K562 (cell line): Measurements from ENCODE around the gene MGAT5. TPM values are rescaled to one million over a fixed set of nuclear protein-coding genes. Genes with fewer than 3 reads are reported as not detected.

Source experiments
- ATAC-seq: fragments of 200-7000 bp; cut with Tn5 transposase; 3 replicates; pipeline ENCODE4 v1.9.1; 2020; ENCODE audit warnings: moderate library complexity
- BruUV-seq: library from RNA; stranded (reverse); fragments of 400-500 nt; replicated peaks from 2 replicates; lab custom pipeline; 2021; lab: Mats Ljungman, UMichigan
- CTCF ChIA-PET: fragments of 300-600 bp; formaldehyde crosslinking; extraction: SDS; loops from one replicate; lab custom pipeline; 2021; ENCODE audit warnings: low intra/inter-chr PET ratio; lab: Yijun Ruan, JAX
- POLR2A ChIA-PET: fragments of 300-600, 350-650 bp; sonication (Branson Sonifier 250); formaldehyde crosslinking; extraction: SDS; loops from one replicate; lab custom pipeline; 2021; ENCODE audit warnings: antibody characterized with exemption, inconsistent platforms; lab: Yijun Ruan, JAX
- DNase-seq, 4 experiments: peaks; one replicate each; pipeline versions ENCODE4 v3.0.0 to v3.0.0-alpha.2; 2011 to 2018; ENCODE audit warnings: low spot score in 3 of 4, mixed read lengths in 3 of 4; ENCODE audit errors: extremely low read depth in 1 of 4
- FAIRE-seq: peaks from 2 replicates; lab custom pipeline; 2011; peaks lifted over from hg19 to GRCh38; lab: Jason Lieb, UNC
- H2AFZ ChIP-seq: 2 replicates; pipeline ENCODE4 v1.6.0; 2011; ENCODE audit warnings: low read depth, low read length, control low read depth, inconsistent platforms
- H3K27ac ChIP-seq: fragments of 200-600 bp; 3 replicates; pipeline ENCODE4 v1.8.0; 2011; ENCODE audit warnings: low read depth, mild to moderate bottlenecking, control low read depth, inconsistent platforms, low read length, moderate library complexity, mixed read lengths; ENCODE audit errors: extremely low read depth
- H3K27me3 ChIP-seq, 2 experiments: fragments of 300-600 bp in 1 of 2; 2 replicates in 1 of 2; 3 replicates in 1 of 2; pipeline versions ENCODE4 v1.6.0 to v1.8.0; 2011; ENCODE audit warnings: inconsistent platforms in 2 of 2, low read length in 2 of 2, mild to moderate bottlenecking in 1 of 2, mixed read lengths in 1 of 2, moderate library complexity in 1 of 2; ENCODE audit not compliant: control insufficient read depth in 2 of 2, insufficient read depth in 2 of 2
- H3K36me3 ChIP-seq: fragments of 300-600 bp; 3 replicates; pipeline ENCODE4 v1.8.0; 2011; ENCODE audit warnings: mild to moderate bottlenecking, low read length, inconsistent platforms; ENCODE audit not compliant: control insufficient read depth, insufficient read depth
- H3K4me1 ChIP-seq, 2 experiments: fragments of 200-600 bp in 1 of 2; replicated peaks in 1 of 2; 2 replicates in 1 of 2; 3 replicates in 1 of 2; pipeline versions ENCODE4 v1.5.1 to v1.8.0; 2011; ENCODE audit warnings: inconsistent platforms in 2 of 2, low read length in 2 of 2, mild to moderate bottlenecking in 1 of 2, mixed read lengths in 1 of 2, moderate library complexity in 1 of 2; ENCODE audit not compliant: control insufficient read depth in 2 of 2, insufficient read depth in 2 of 2
- H3K4me2 ChIP-seq: 2 replicates; pipeline ENCODE4 v1.6.1; 2011; ENCODE audit warnings: low read length, control low read depth, inconsistent platforms, mixed read lengths; ENCODE audit not compliant: insufficient read depth
- H3K4me3 ChIP-seq: fragments of 200-600 bp; sonication (generic), shearing (Covaris generic); 2 replicates; pipeline ENCODE4 v1.5.1; 2016; ENCODE audit warnings: control low read depth, inconsistent platforms
- H3K79me2 ChIP-seq: fragments of 200-600 bp; 3 replicates; pipeline ENCODE4 v1.8.0; 2011; ENCODE audit warnings: low read length, inconsistent platforms; ENCODE audit not compliant: control insufficient read depth, insufficient read depth
- H3K9ac ChIP-seq, 2 experiments: 2 replicates each; pipeline versions ENCODE4 v1.6.0 to v1.6.1; 2011; ENCODE audit warnings: low read depth in 2 of 2, low read length in 2 of 2, control low read depth in 1 of 2, inconsistent platforms in 1 of 2, mild to moderate bottlenecking in 1 of 2, mixed read lengths in 1 of 2; ENCODE audit not compliant: insufficient read depth in 1 of 2
- H3K9me1 ChIP-seq: one replicate; pipeline ENCODE4 v1.6.0; 2011; ENCODE audit warnings: inconsistent platforms, mild to moderate bottlenecking, low read length, moderate library complexity; ENCODE audit not compliant: control insufficient read depth, insufficient read depth
- H3K9me3 ChIP-seq: replicated peaks from 2 replicates; pipeline ENCODE4 v1.5.1; 2011; ENCODE audit warnings: low read depth, low read length, inconsistent platforms; ENCODE audit not compliant: control insufficient read depth, insufficient read depth
- H4K20me1 ChIP-seq: replicated peaks from 2 replicates; pipeline ENCODE4 v1.6.1; 2011; ENCODE audit warnings: low read length, inconsistent platforms, mixed read lengths; ENCODE audit not compliant: control insufficient read depth, insufficient read depth
- EZH2 ChIP-seq: IDR thresholded peaks from 2 replicates; pipeline ENCODE4 v1.6.1; 2012; ENCODE audit warnings: low read depth, mild to moderate bottlenecking, inconsistent platforms, low read length, borderline replicate concordance
- PPARD ChIP-seq: fragments of 250-450 bp; sonication (Bioruptor Pico); IDR thresholded peaks from 2 replicates; pipeline ENCODE4 v1.8.0; 2022; ENCODE audit warnings: inconsistent platforms, mild to moderate bottlenecking, moderate library complexity
- WGBS: fragments of 100-300 bp; shearing (Covaris generic); methylation state at CpG from one replicate; pipeline ENCODE4 v1.1.6; 2016; ENCODE audit warnings: low coverage, mixed read lengths; ENCODE audit not compliant: insufficient coverage; ENCODE audit errors: missing lambda C conversion rate; 5-methylcytosine and 5-hydroxymethylcytosine counted together
- in situ Hi-C: fragments of 300-500 bp; cut with MboI; formaldehyde crosslinking; loops from 4 replicates; pipeline ENCODE4 v1.15.0; 2018; ENCODE audit warnings: inconsistent platforms, mixed read lengths
- intact Hi-C: fragments of 100-400 bp; cut with micrococcal nuclease; formaldehyde crosslinking; loops from 2 replicates; pipeline ENCODE4 v1.14.2; 2022
- polyA plus RNA-seq, 8 experiments: library from polyadenylated mRNA; depleted of rRNA in 4 of 8; stranded (reverse) in 5 of 8; unstranded in 3 of 8; fragments of >200 nt; fragmentation: Nextera tagmentation in 2 of 8; fragmentation: Illumina TruSeq in 1 of 8; extraction: Ambion mirVana in 2 of 8; extraction: Trizol in 1 of 8; gene quantifications; 2 replicates each; pipeline versions ENCODE4 v1.2.1 to v1.2.3, GENCODE V29; 2011 to 2014; ENCODE audit warnings: inconsistent platforms in 1 of 8, missing spikeins in 1 of 8
- total RNA-seq, 7 experiments: library from RNA; depleted of rRNA in 6 of 7; stranded (reverse); fragments of >200 nt in 6 of 7; fragmentation: Illumina TruSeq in 2 of 7; extraction: Trizol in 2 of 7; gene quantifications; 2 replicates each; pipeline versions ENCODE4 v1.2.1 to v1.2.3, GENCODE V29; 2011 to 2021; ENCODE audit warnings: low replicate concordance in 1 of 7
- TF ChIP-seq, protein P1 (sequence below): IDR thresholded peaks from 2 replicates; pipeline ENCODE4 v1.6.1; 2014; ENCODE audit warnings: antibody characterized with exemption
- TF ChIP-seq, protein P2 (sequence below): fragments of 450-650 bp; formaldehyde crosslinking; IDR thresholded peaks from 2 replicates; pipeline ENCODE4 v1.4.0; 2020; ENCODE audit warnings: mild to moderate bottlenecking, moderate library complexity

The MGAT5 gene
- total and polyA plus RNA-seq, 9 of the 15 experiments (the other 6 are each of a cell fraction or from before 2014, with no cell fraction given), result 1.6 to 18.6 (median 11.1) TPM

DNA sequence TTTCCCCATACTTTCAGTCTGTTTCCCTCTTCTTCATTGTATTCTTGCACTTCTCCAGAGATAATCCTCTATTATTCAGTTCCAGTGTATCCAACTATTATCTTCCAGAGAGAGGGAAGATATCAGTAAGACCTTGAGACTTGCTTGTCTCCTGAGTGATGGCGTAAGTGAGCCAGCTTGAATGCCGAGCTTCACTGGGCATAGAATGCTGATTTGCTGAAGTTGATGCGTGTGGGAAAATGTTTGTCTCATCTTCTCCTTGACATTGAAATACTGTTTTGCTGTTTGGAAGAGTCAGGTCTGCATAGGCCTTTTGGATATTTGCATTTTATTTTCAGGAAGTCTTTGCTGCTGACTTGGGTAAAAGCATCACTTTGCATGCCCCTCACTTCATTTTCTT lies 41.1 kb upstream of the MGAT5 start (continued):
- TF ChIP-seq, protein P1, sequence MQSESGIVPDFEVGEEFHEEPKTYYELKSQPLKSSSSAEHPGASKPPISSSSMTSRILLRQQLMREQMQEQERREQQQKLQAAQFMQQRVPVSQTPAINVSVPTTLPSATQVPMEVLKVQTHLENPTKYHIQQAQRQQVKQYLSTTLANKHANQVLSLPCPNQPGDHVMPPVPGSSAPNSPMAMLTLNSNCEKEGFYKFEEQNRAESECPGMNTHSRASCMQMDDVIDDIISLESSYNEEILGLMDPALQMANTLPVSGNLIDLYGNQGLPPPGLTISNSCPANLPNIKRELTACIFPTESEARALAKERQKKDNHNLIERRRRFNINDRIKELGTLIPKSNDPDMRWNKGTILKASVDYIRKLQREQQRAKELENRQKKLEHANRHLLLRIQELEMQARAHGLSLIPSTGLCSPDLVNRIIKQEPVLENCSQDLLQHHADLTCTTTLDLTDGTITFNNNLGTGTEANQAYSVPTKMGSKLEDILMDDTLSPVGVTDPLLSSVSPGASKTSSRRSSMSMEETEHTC, result no peak
- TF ChIP-seq, protein P2, sequence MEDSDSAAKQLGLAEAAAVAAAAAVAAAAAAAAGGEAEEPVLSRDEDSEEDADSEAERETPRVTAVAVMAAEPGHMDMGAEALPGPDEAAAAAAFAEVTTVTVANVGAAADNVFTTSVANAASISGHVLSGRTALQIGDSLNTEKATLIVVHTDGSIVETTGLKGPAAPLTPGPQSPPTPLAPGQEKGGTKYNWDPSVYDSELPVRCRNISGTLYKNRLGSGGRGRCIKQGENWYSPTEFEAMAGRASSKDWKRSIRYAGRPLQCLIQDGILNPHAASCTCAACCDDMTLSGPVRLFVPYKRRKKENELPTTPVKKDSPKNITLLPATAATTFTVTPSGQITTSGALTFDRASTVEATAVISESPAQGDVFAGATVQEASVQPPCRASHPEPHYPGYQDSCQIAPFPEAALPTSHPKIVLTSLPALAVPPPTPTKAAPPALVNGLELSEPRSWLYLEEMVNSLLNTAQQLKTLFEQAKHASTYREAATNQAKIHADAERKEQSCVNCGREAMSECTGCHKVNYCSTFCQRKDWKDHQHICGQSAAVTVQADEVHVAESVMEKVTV, result no peak

DNA sequence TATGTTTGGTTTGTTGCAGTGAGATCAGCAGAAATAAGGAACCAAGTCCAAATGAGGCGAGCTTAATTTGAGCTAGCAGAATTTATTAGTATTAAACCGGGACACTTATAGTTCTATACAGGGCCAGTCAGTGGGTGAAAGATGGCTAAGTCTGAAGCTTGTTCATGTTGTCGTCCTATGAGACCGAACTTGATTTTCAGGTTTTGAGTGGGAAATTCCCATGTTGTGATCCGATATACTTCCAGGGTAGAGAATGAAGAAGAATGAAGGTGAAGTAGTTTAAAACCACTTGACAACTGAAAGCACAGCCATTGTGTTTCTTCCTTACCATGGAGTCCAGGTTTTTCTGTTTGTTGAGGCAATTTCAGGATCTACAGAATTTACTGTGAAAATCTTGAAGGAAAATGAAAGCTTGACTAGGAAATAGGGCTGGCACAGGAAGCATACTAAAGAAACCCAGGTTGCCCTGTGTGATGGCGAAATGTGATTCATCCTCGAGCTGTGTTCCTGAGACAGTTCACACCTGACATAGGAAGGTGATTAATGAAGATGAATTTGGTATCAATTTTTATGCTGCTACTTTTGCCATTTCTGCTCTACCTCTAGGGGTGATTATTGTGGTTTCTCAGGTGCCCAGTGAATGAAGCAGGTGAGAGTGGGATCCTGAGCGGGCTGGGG lies 37.6 kb upstream of the MGAT5 start:
- Histone ChIP-seq H3K9me3 (no peaks in the 10 kb centered on the region), H3K27ac (no peak overlapping the region), H4K20me1 (peaks cover 5% of the 10 kb centered on the region; the same call in 1 of the 2 replicates), H3K9me1 (no peaks in the 10 kb centered on the region), H3K36me3 (no peaks in the 10 kb centered on the region), H3K9ac (no peak overlapping the region), H3K4me2 (no peak overlapping the region), H3K79me2 (no peaks in the 10 kb centered on the region), H3K4me1 (peaks cover 4 to 21% of the 10 kb centered on the region in 2 experiments; a peak in 3 of 5 replicates), H3K4me3 (no peak overlapping the region), H2AFZ (no peak overlapping the region), H3K27me3 (no peaks in the 10 kb centered on the region)
- FAIRE-seq, result no peak
- TF ChIP-seq PPARD (CRISPR knock-in tag) (no peak), EZH2 (no peak)
- ATAC-seq, result no peak
- POLR2A ChIA-PET, result no interaction called here
- CTCF ChIA-PET, result no interaction called here
- BruUV-seq, result no TSS peak
- intact Hi-C loops (no loop called here), in situ Hi-C loops (no loop called here)
- 46% methylated on average over 8 of the region's 8 CpGs for WGBS
- no peak for DNase-seq
